Esophagus squamous epithelium (tissue), 4 donors: ENCODE measurements around the gene TESMIN.

Source experiments
- POLR2A ChIP-seq, 4 donors: fragments of 450-650 bp; IDR thresholded peaks; one replicate each; pipeline ENCODE4 v1.6.1; 2017; ENCODE audit warnings: antibody characterized with exemption in 4 of 4, mild to moderate bottlenecking in 4 of 4, moderate library complexity in 3 of 4
- TF ChIP-seq, protein P1 (sequence below), 6 experiments: fragments of 450-650 bp in 4 of 6; fragments of 200-600 bp in 2 of 6; sonication (generic) in 2 of 6; IDR thresholded peaks; one replicate each; pipeline ENCODE4 v1.5.1; 2016 to 2019; ENCODE audit warnings: antibody characterized with exemption in 6 of 6, mild to moderate bottlenecking in 4 of 6, moderate library complexity in 4 of 6

GRCh38 chr11:68664141-68664540 lies 87.2 kb downstream of the TESMIN start:
- TF ChIP-seq, protein P1, sequence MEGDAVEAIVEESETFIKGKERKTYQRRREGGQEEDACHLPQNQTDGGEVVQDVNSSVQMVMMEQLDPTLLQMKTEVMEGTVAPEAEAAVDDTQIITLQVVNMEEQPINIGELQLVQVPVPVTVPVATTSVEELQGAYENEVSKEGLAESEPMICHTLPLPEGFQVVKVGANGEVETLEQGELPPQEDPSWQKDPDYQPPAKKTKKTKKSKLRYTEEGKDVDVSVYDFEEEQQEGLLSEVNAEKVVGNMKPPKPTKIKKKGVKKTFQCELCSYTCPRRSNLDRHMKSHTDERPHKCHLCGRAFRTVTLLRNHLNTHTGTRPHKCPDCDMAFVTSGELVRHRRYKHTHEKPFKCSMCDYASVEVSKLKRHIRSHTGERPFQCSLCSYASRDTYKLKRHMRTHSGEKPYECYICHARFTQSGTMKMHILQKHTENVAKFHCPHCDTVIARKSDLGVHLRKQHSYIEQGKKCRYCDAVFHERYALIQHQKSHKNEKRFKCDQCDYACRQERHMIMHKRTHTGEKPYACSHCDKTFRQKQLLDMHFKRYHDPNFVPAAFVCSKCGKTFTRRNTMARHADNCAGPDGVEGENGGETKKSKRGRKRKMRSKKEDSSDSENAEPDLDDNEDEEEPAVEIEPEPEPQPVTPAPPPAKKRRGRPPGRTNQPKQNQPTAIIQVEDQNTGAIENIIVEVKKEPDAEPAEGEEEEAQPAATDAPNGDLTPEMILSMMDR (IDR thresholded peaks at IDR 0.05) = no peak
- no peak for TF ChIP-seq POLR2A (IDR thresholded peaks at IDR 0.05)
